CD14-positive monocyte (primary cell): ENCODE measurements around the gene KCNG2. TPM values are rescaled to one million over a fixed set of nuclear protein-coding genes. Genes with fewer than 3 reads are reported as not detected.

Experiments
- DNase-seq, 3 donors: peaks; one replicate each; pipeline ENCODE4 v3.0.0-alpha.2; 2011 to 2022
- H2AFZ ChIP-seq: 2 replicates; pipeline ENCODE4 v1.6.0; 2012; ENCODE audit warnings: mild to moderate bottlenecking, low read depth, low read length, inconsistent platforms; ENCODE audit not compliant: insufficient read depth, poor library complexity, severe bottlenecking
- H3K27ac ChIP-seq, 2 donors: 1 replicate in 1 of 2; 2 replicates in 1 of 2; pipeline ENCODE4 v1.5.1; 2012 to 2013; ENCODE audit warnings: low read length in 2 of 2, control low read depth in 1 of 2, inconsistent platforms in 1 of 2, low read depth in 1 of 2, mild to moderate bottlenecking in 1 of 2
- H3K27me3 ChIP-seq, 2 donors: one replicate each; pipeline versions ENCODE4 v1.6.0 to v1.6.1; 2011 to 2013; ENCODE audit warnings: low read length in 2 of 2; ENCODE audit not compliant: control insufficient read depth in 2 of 2, insufficient read depth in 2 of 2
- H3K36me3 ChIP-seq, 2 donors: replicated peaks in 1 of 2; 1 replicate in 1 of 2; 2 replicates in 1 of 2; pipeline versions ENCODE4 v1.5.1 to v1.6.1; 2012 to 2013; ENCODE audit warnings: low read length in 2 of 2, control low read depth in 1 of 2, inconsistent platforms in 1 of 2, mild to moderate bottlenecking in 1 of 2; ENCODE audit not compliant: insufficient read depth in 2 of 2, control insufficient read depth in 1 of 2
- H3K4me1 ChIP-seq, 2 donors: 1 replicate in 1 of 2; 2 replicates in 1 of 2; pipeline versions ENCODE4 v1.5.1 to v1.6.1; 2012 to 2013; ENCODE audit warnings: low read length in 2 of 2, control low read depth in 1 of 2, inconsistent platforms in 1 of 2, mild to moderate bottlenecking in 1 of 2, moderate library complexity in 1 of 2; ENCODE audit not compliant: insufficient read depth in 2 of 2, control insufficient read depth in 1 of 2
- H3K4me2 ChIP-seq: replicated peaks from 2 replicates; pipeline ENCODE3; 2012; ENCODE audit warnings: low read length, moderate library complexity, mild to moderate bottlenecking; ENCODE audit not compliant: poor library complexity, severe bottlenecking; ENCODE audit errors: extremely low read depth
- H3K4me3 ChIP-seq, 3 experiments: fragments of 200-600 bp in 1 of 3; sonication (generic) in 1 of 3; replicated peaks in 1 of 3; 1 replicate in 2 of 3; 2 replicates in 1 of 3; pipeline ENCODE4 v1.5.1; 2011 to 2013; ENCODE audit warnings: low read length in 3 of 3, mild to moderate bottlenecking in 3 of 3, control low read depth in 2 of 3, low read depth in 2 of 3, inconsistent platforms in 1 of 3, moderate library complexity in 1 of 3
- H3K79me2 ChIP-seq: 2 replicates; pipeline ENCODE4 v1.6.0; 2012; ENCODE audit warnings: mild to moderate bottlenecking, control low read depth, inconsistent platforms, low read length, moderate library complexity; ENCODE audit not compliant: insufficient read depth
- H3K9ac ChIP-seq: 2 replicates; pipeline ENCODE4 v1.6.0; 2017; ENCODE audit warnings: low read length, mild to moderate bottlenecking; ENCODE audit not compliant: insufficient read depth, poor library complexity, severe bottlenecking
- H3K9me3 ChIP-seq, 2 donors: replicated peaks in 1 of 2; 1 replicate in 1 of 2; 2 replicates in 1 of 2; pipeline versions ENCODE4 v1.5.1 to v1.6.1; 2012 to 2013; ENCODE audit warnings: low read length in 2 of 2, control low read depth in 1 of 2; ENCODE audit not compliant: control insufficient read depth in 1 of 2, insufficient read depth in 1 of 2
- H4K20me1 ChIP-seq: 2 replicates; pipeline ENCODE4 v1.6.0; 2012; ENCODE audit warnings: mild to moderate bottlenecking, low read length, control low read depth, moderate library complexity; ENCODE audit not compliant: insufficient read depth
- H3K27ac Mint-ChIP-seq, 7 donors: one replicate each; pipeline ENCODE4 v1.8.0; 2020; ENCODE audit warnings: mild to moderate bottlenecking in 7 of 7, mixed read lengths in 7 of 7, moderate library complexity in 6 of 7, inconsistent platforms in 2 of 7
- H3K27me3 Mint-ChIP-seq, 3 donors: one replicate each; pipeline ENCODE4 v1.8.0; 2021 to 2022; ENCODE audit warnings: low read depth in 3 of 3, mild to moderate bottlenecking in 3 of 3, mixed read lengths in 3 of 3, moderate library complexity in 3 of 3, inconsistent platforms in 1 of 3
- H3K36me3 Mint-ChIP-seq, 2 donors: one replicate each; pipeline ENCODE4 v1.8.0; 2020; ENCODE audit warnings: mixed read lengths in 2 of 2, inconsistent platforms in 1 of 2, mild to moderate bottlenecking in 1 of 2
- H3K4me1 Mint-ChIP-seq: one replicate; pipeline ENCODE4 v1.8.0; 2020; ENCODE audit warnings: mild to moderate bottlenecking, mixed read lengths
- H3K4me3 Mint-ChIP-seq, 2 donors: one replicate each; pipeline ENCODE4 v1.8.0; 2020; ENCODE audit warnings: mild to moderate bottlenecking in 2 of 2, mixed read lengths in 2 of 2, moderate library complexity in 1 of 2
- H3K9me3 Mint-ChIP-seq, 7 donors: one replicate each; pipeline ENCODE4 v1.8.0; 2020 to 2022; ENCODE audit warnings: mixed read lengths in 7 of 7, mild to moderate bottlenecking in 6 of 7, moderate library complexity in 6 of 7, inconsistent platforms in 2 of 7
- CTCF ChIP-seq: fragments of 200-600 bp; IDR thresholded peaks from one replicate; pipeline ENCODE4 v1.8.0; 2022; ENCODE audit warnings: antibody characterized with exemption, mild to moderate bottlenecking
- WGBS: methylation state at CpG from one replicate; pipeline ENCODE4 v1.1.5; 2013; ENCODE audit warnings: missing lambda C conversion rate; ENCODE audit not compliant: insufficient coverage; 5-methylcytosine and 5-hydroxymethylcytosine counted together
- intact Hi-C, 2 donors: fragments of 100-400 bp; cut with micrococcal nuclease; formaldehyde crosslinking; loops; one replicate each; pipeline versions ENCODE4 v1.15.0 to v1.15.1; 2023
- polyA plus RNA-seq, 3 donors: library from polyadenylated mRNA; depleted of rRNA in 1 of 3; unstranded in 2 of 3; stranded (reverse) in 1 of 3; fragments of 300-500 nt in 2 of 3; fragments of >200 nt in 1 of 3; fragmentation: Illumina TruSeq in 2 of 3; gene quantifications; 1 replicate in 2 of 3; 2 replicates in 1 of 3; pipeline ENCODE4 v1.2.3, GENCODE V29; 2012 to 2021

Gene KCNG2
- polyA plus RNA-seq, 3 donors = 0.04 TPM; not detected in 2

GRCh38 chr18:79900610-79901570 lies 103.2 kb downstream of the KCNG2 start:
- Histone ChIP-seq H3K79me2 (no peaks in the 10 kb centered on the region), H3K9me3 (peaks cover 90 to 93% of the 10 kb centered on the region in 2 donors), H3K4me1 (no peaks in the 10 kb centered on the region), H3K36me3 (peaks cover 22 to 40% of the 10 kb centered on the region in 2 donors), H3K4me3 (no peak overlapping the region), H3K4me2 (no peak overlapping the region), H3K27me3 (no peaks in the 10 kb centered on the region), H3K27ac (no peak overlapping the region), H3K9ac (no peak overlapping the region), H4K20me1 (no peaks in the 10 kb centered on the region), H2AFZ (no peak overlapping the region)
- no peaks in the 10 kb centered on the region for H3K4me1 Mint-ChIP-seq
- H3K27ac Mint-ChIP-seq = no peak overlapping the region
- no peak for TF ChIP-seq CTCF
- DNase-seq = no peak
- H3K9me3 Mint-ChIP-seq = peaks cover 68 to 95% (median 72%) of the 10 kb centered on the region in 7 donors
- WGBS = 100% methylated on average over 17 of the region's 28 CpGs
- H3K27me3 Mint-ChIP-seq = peaks cover 0 to 5% (median 5%) of the 10 kb centered on the region in 3 donors
- intact Hi-C loops = no loop called here
- H3K36me3 Mint-ChIP-seq = peaks cover 25 to 38% of the 10 kb centered on the region in 2 donors
- no peak overlapping the region for H3K4me3 Mint-ChIP-seq

- peaks cover 22 to 40% of the 10 kb centered on the region in 2 donors for H3K36me3 ChIP-seq
- H3K9ac ChIP-seq = no peak overlapping the region
- WGBS = 95% methylated on average over 12 of the region's 13 CpGs
- H3K27ac Mint-ChIP-seq = peak overlapping the region in 2 of 7 donors; percentile 11 to 50
- no peaks in the 10 kb centered on the region for H3K4me1 Mint-ChIP-seq
- TF ChIP-seq CTCF = no peak
- H3K27me3 ChIP-seq = no peaks in the 10 kb centered on the region
- no peak for DNase-seq
- no peak overlapping the region for H3K4me3 Mint-ChIP-seq
- H3K9me3 ChIP-seq = peaks cover 85 to 86% of the 10 kb centered on the region in 2 donors
- H3K27me3 Mint-ChIP-seq = peaks cover 0 to 5% (median 5%) of the 10 kb centered on the region in 3 donors
- no peaks in the 10 kb centered on the region for H4K20me1 ChIP-seq
- H3K79me2 ChIP-seq = no peaks in the 10 kb centered on the region
- no peak overlapping the region for H3K4me3 ChIP-seq
- no peaks in the 10 kb centered on the region for H3K4me1 ChIP-seq
- intact Hi-C loops = no loop called here
- peaks cover 61 to 89% (median 68%) of the 10 kb centered on the region in 7 donors for H3K9me3 Mint-ChIP-seq
- H2AFZ ChIP-seq = no peak overlapping the region
- no peak overlapping the region for H3K27ac ChIP-seq
- H3K36me3 Mint-ChIP-seq = peaks cover 29 to 42% of the 10 kb centered on the region in 2 donors
- H3K4me2 ChIP-seq = no peak overlapping the region
These were observed 103.9 kb downstream of the KCNG2 start for GRCh38 chr18:79901665-79902064.
